IgD-negative memory B cell (primary cell): ENCODE results near the gene ADAM10. TPM values are rescaled to one million over a fixed set of nuclear protein-coding genes. Genes with fewer than 3 reads are reported as not detected.

Source experiments
- H3K27ac Mint-ChIP-seq, 3 donors: one replicate each; pipeline ENCODE4 v1.8.0; 2020 to 2022; ENCODE audit warnings: mild to moderate bottlenecking in 3 of 3, mixed read lengths in 3 of 3, moderate library complexity in 1 of 3
- H3K27me3 Mint-ChIP-seq: one replicate; pipeline ENCODE4 v1.8.0; 2021; ENCODE audit warnings: mixed read lengths
- H3K36me3 Mint-ChIP-seq: one replicate; pipeline ENCODE4 v1.8.0; 2020; ENCODE audit warnings: mild to moderate bottlenecking, mixed read lengths
- H3K4me1 Mint-ChIP-seq, 3 donors: one replicate each; pipeline ENCODE4 v1.8.0; 2020 to 2022; ENCODE audit warnings: mixed read lengths in 3 of 3, mild to moderate bottlenecking in 1 of 3
- H3K4me3 Mint-ChIP-seq, 4 donors: one replicate each; pipeline ENCODE4 v1.8.0; 2020 to 2022; ENCODE audit warnings: mild to moderate bottlenecking in 4 of 4, mixed read lengths in 4 of 4, moderate library complexity in 3 of 4
- H3K9me3 Mint-ChIP-seq, 3 donors: one replicate each; pipeline ENCODE4 v1.8.0; 2020 to 2021; ENCODE audit warnings: mixed read lengths in 3 of 3, mild to moderate bottlenecking in 1 of 3
- polyA plus RNA-seq: library from polyadenylated mRNA; unstranded; fragments of 300-500 nt; fragmentation: Illumina TruSeq; gene quantifications from one replicate; pipeline ENCODE4 v1.2.3, GENCODE V29; 2021

Gene ADAM10
- polyA plus RNA-seq, 1 donor from 2014 or later: 91.9 TPM

DNA sequence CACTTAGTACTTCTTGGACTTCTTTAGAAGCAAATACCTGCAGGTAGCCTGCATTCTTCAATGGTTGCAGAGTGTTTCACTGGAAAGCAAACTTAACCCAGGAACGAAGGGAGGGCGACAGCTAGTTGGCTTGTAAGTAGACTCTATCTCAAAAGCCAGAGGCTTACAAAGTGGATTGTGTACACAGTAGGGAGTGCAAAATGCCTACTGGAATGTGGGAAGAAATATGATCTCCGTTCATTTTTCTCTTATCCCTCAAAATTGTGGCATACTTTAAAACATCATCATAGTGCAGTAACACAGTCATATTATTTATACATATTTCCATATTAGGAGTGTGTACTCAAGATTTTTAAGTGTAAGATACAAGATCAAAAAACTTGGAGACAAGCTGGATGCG is 162.0 kb downstream of the ADAM10 start:
- Mint-ChIP-seq H3K9me3 (peaks cover 0 to 5% (median 3%) of the 10 kb centered on the region in 3 donors), H3K4me1 (peaks cover 1 to 10% (median 4%) of the 10 kb centered on the region in 3 donors), H3K36me3 (peaks cover 2% of the 10 kb centered on the region), H3K4me3 (no peak overlapping the region), H3K27me3 (peaks cover 9% of the 10 kb centered on the region), H3K27ac (peak overlapping the region in 1 of 3 donors; percentile 11)

DNA sequence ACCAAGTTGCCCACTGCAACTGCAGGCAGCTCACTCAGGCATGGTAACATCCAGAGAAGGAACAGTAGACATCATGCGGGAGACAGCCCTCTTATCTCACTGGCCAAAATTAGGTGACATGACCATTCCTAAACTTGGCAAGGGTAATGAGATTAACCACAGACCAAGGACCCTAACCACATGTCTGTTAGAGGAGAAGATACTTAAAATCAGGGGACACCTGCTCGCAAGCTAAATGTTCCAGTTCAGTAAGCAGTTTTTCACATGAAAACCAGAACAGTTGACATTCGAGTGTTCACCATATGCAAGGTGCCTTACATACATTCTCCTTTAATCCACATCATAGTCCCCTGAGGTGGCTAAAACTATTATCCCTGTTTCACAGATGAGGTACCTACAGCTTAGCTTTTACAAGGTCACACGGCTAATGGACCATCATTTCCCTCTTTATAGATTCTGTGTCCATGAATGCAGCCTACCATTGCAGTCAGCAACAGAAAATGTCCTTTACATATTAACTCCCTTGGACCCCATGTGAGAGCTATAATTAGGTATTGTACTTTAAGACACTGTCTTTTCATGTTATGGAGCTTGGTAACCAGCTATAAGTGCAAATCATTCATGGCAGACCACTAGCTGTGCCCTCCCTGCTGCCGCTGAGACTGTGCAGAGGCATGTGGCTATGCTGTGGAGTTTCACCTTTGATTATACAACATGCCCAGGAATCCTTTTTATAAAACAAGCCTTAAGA is 163.6 kb downstream of the ADAM10 start:
- peak overlapping the region in 1 of 4 donors; percentile 66 for H3K4me3 Mint-ChIP-seq
- peaks cover under 1 to 10% (median 1%) of the 10 kb centered on the region in 3 donors for H3K4me1 Mint-ChIP-seq
- no peak overlapping the region for H3K27ac Mint-ChIP-seq
- H3K9me3 Mint-ChIP-seq: peaks cover 0 to 5% (median 3%) of the 10 kb centered on the region in 3 donors
- peaks cover under 1% of the 10 kb centered on the region for H3K36me3 Mint-ChIP-seq
- peaks cover 9% of the 10 kb centered on the region for H3K27me3 Mint-ChIP-seq

DNA sequence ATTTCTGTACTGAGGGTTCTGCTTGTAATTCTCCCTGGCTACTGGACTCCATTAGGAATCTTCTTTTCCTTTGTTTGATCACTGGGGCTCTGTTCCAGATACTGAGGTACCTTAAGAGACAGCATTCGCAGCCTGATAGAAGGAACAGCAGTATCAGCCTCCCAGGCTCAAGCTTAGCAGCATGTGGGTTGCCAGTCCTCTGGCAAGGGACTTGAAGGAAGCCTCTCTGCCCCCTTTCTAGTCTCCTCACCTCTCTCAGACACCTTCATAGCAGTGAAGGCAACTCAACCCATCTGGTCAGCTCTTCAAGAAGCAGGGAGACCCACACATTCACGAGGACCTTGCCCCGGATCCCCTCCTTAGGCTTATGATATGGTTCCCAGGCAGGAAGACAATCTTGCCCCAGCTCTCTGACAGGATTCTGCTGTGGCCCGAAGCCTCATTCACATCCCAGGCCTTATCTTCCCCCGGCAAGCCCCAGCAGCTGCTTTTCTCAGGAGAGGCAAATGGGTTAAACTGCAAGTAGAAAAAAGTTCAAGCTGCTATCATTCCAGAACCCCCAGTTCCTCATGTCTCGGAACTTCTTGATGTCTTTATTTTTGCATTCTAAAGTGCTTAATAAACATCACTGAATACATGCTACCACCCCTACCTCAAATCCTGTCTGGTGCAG is 164.6 kb downstream of the ADAM10 start:
- no peak overlapping the region for H3K4me3 Mint-ChIP-seq

DNA sequence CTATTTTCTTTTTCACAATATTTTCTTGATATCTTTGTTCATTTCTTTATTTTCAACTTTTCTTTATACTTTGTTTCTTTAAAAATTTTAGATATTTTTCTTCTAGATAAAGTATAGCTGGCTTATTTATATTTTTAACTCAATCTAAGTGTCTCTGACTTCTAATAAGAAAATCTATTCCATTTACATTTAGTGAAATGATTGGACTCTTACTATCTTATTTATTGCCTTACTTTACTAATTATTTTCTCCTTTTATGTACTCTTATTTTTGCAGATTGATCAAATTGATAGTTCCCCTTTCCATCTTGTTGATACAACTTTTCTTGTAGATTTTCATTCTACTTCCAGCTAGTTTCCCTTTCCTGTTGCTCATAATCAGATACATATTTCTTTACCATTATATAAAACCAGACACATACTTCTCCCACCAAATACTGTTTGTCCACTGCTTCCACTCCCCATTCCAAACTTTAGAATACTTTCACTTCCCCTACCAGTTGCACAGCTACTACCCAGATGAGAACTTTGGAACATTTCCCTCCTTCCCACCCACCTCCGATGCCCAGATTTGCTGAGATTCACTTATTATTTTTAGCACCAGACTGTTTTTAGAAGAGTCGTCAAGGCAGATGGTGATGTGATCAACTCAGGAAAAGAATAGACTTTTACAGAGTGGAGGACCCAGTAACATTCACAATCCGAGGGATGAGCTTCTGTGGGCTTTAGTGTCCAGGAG is 166.2 kb downstream of the ADAM10 start:
- Mint-ChIP-seq H3K27ac (no peak overlapping the region), H3K36me3 (no peaks in the 10 kb centered on the region), H3K27me3 (peaks cover 9% of the 10 kb centered on the region), H3K4me3 (no peak overlapping the region), H3K4me1 (peaks cover 0 to 9% (median 1%) of the 10 kb centered on the region in 3 donors), H3K9me3 (peaks cover 0 to 5% (median 3%) of the 10 kb centered on the region in 3 donors)

More for the DNA sequence above, 164.6 kb downstream of the ADAM10 start:
- Mint-ChIP-seq H3K36me3 (no peaks in the 10 kb centered on the region), H3K4me1 (peaks cover 0 to 9% (median 1%) of the 10 kb centered on the region in 3 donors), H3K27ac (no peak overlapping the region), H3K27me3 (peaks cover 9% of the 10 kb centered on the region), H3K9me3 (peaks cover 0 to 5% (median 3%) of the 10 kb centered on the region in 3 donors)

DNA sequence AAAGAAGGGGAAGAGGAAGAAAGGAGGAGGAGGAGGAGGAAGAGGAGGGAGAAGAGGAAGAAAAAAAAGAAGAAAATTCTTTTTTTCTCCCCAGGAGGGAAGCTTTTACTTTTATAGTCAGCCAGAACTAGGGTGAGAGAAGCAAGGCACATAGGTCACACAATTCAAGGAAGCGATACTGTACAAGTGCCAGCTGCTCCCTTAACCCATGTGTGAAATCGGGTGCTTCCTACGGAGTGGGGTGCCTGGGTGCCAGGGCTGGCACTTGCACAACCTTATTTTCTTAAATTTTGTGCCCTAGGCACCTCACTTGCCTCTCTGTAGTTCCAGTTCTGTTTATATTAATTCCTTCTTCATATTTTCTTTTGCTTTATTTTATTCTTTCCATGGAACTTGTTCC is 167.3 kb downstream of the ADAM10 start:
- Mint-ChIP-seq H3K27me3 (peaks cover 9% of the 10 kb centered on the region), H3K36me3 (no peaks in the 10 kb centered on the region), H3K4me3 (no peak overlapping the region), H3K4me1 (peaks cover 0 to 9% (median 1%) of the 10 kb centered on the region in 3 donors), H3K9me3 (peaks cover 0 to 5% (median 3%) of the 10 kb centered on the region in 3 donors), H3K27ac (no peak overlapping the region)

DNA sequence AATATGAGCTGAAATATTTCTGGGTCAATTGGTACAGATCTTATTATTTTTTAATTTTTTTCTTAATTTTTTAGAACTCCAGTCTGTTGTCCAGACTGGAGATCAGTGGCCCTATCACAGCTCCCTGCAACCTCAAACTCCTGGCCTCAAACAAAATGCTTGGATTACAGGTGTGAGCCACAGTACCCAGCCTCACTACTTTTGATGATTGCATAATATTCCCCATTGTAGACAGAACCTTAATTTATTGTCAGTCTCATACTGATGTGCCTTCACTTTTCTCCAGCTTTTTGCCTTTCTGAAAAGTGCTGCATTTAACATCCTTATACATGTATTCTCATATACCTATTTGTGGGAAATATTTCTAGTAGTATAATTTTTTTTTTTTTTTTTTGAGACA is 172.8 kb downstream of the ADAM10 start:
- H3K36me3 Mint-ChIP-seq: peaks cover 4% of the 10 kb centered on the region
- no peak overlapping the region for H3K27ac Mint-ChIP-seq
- H3K4me3 Mint-ChIP-seq: no peak overlapping the region
- H3K4me1 Mint-ChIP-seq: peaks cover 0 to 3% (median 0%) of the 10 kb centered on the region in 3 donors
- no peaks in the 10 kb centered on the region for H3K27me3 Mint-ChIP-seq
- H3K9me3 Mint-ChIP-seq: no peaks in the 10 kb centered on the region

DNA sequence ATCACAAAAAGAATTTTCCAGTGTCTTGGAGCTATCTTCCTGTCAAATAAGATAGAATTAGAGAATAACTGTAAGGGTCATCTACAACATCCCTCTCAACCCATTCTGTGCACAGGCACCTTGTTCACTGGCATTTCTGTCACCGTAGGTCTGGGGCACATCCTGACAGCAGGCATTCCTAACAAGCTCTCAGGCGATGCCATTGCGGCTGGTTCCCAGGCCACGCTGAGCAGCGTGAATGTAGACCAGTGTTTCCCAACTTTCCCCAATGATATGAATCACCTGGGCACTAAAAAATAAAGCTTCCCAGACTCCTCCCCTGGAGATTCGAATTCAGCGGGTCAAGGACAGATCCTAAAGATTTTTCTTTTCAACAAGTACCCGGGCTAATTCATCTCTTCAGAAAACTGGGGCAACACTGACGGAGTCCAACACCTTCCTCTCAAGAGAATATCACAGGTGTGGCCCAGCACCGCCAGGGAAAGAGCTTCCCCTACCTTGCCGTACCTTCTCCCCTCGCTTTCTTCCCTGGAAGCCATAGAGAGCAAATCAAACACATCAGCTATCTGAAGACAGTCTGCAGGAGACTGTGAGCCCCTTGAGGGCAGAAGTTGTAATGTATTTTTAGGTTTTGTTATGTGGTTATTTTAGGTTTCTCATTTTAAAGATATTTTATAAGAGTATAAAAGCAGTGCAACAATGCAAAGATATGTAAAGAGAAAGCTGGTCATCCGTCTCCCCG is 174.3 kb downstream of the ADAM10 start:
- Mint-ChIP-seq H3K27ac (peak overlapping the region in 1 of 3 donors; percentile 48), H3K4me3 (peak overlapping the region in 1 of 4 donors; percentile 36)

DNA sequence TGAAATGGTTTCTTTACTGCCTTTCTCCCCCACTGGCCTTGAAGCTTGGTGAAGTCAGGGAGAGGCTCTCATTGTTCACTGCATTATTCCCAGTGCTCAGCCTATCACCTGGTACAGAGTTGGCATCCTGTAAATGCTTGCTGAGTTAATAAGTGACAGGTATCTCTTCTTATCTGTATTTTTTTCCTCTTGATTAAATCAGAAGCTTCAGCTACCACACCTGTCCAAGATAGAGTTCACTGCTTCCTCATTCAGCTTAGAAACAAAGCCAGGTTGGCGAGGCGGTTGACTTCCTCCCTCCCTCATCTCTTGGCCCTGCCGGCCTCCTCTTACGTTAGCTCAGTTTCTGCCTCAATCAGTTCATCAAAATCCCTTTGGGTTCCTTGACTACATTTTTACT is 174.9 kb downstream of the ADAM10 start:
- Mint-ChIP-seq H3K27me3 (no peaks in the 10 kb centered on the region), H3K4me3 (no peak overlapping the region), H3K4me1 (peaks cover 0 to 3% (median 0%) of the 10 kb centered on the region in 3 donors), H3K9me3 (peaks cover 0 to 6% (median 2%) of the 10 kb centered on the region in 3 donors), H3K36me3 (peaks cover 4% of the 10 kb centered on the region), H3K27ac (peak overlapping the region in 1 of 3 donors; percentile 48)

More for the DNA sequence above, 174.3 kb downstream of the ADAM10 start:
- Mint-ChIP-seq H3K27me3 (no peaks in the 10 kb centered on the region), H3K36me3 (peaks cover 4% of the 10 kb centered on the region), H3K9me3 (peaks cover 0 to 2% (median 0%) of the 10 kb centered on the region in 3 donors), H3K4me1 (peaks cover 0 to 3% (median 0%) of the 10 kb centered on the region in 3 donors)

DNA sequence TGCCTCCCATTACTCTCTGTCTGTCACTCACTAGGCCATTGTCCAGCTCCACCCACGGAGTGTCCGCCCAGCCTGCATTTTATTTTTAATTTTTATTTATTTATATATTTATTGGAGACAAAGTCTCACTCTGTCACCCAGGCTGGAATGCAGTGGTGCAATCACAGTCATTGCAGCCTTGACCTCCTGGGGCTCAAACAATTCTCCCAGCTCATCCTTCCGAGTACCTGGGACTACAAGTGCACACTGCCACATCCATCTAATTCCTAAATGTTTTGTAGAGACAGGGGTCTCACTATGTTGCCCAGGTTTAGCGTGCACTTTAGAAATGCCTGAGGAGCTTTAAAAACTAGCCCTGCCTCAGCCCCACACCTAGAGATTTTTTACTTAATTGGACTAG is 176.2 kb downstream of the ADAM10 start:
- Mint-ChIP-seq H3K36me3 (peaks cover 4% of the 10 kb centered on the region), H3K4me1 (peaks cover 0 to 3% (median 0%) of the 10 kb centered on the region in 3 donors), H3K4me3 (no peak overlapping the region), H3K27me3 (no peaks in the 10 kb centered on the region), H3K9me3 (peaks cover 2 to 7% (median 3%) of the 10 kb centered on the region in 3 donors), H3K27ac (no peak overlapping the region)

DNA sequence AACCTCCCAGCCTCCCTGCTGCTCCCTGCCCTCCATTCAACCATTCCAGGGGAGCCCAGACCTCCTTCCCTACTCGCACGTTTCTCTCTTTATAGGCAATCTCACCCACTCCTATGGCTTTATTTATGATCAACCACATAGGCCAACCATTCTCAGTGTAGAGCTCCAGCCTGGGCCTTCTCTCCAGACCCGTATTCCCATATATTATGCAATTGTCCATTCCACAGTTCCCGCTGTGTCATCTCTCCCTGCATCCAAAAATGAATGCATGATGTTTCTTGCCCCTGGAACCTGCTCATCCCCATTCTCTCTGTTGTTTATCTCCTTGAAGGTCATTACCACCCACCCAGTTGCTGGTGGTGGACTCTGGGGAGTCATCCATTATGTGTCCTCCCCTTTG is 177.0 kb downstream of the ADAM10 start:
- Mint-ChIP-seq H3K36me3 (peaks cover 4% of the 10 kb centered on the region), H3K9me3 (peaks cover 2 to 7% (median 3%) of the 10 kb centered on the region in 3 donors), H3K27me3 (no peaks in the 10 kb centered on the region), H3K4me3 (no peak overlapping the region), H3K4me1 (peaks cover 0 to 3% (median 0%) of the 10 kb centered on the region in 3 donors), H3K27ac (no peak overlapping the region)

DNA sequence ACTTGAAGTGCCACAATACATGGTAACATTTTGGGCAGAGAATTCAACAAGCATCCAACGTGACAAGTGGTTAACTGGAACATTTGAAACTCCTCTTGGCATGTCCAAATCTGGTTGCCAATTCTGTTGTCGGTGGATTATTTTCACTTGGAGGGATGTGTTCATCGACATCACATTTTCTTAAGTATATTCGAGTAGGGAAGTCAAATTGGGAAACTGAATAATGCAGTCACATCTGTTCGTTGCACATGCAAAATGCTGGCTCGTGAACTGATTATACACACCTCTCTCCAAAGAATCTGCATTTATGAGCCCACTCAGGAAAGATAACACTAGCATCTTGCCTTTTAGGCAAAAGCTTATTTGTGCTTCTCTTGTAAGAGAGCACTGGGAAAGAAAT is 178.0 kb downstream of the ADAM10 start:
- peaks cover 4% of the 10 kb centered on the region for H3K36me3 Mint-ChIP-seq
- H3K27me3 Mint-ChIP-seq: no peaks in the 10 kb centered on the region
- peaks cover 2 to 7% (median 3%) of the 10 kb centered on the region in 3 donors for H3K9me3 Mint-ChIP-seq
- peaks cover 0 to 3% (median 0%) of the 10 kb centered on the region in 3 donors for H3K4me1 Mint-ChIP-seq
- no peak overlapping the region for H3K4me3 Mint-ChIP-seq
- H3K27ac Mint-ChIP-seq: no peak overlapping the region

DNA sequence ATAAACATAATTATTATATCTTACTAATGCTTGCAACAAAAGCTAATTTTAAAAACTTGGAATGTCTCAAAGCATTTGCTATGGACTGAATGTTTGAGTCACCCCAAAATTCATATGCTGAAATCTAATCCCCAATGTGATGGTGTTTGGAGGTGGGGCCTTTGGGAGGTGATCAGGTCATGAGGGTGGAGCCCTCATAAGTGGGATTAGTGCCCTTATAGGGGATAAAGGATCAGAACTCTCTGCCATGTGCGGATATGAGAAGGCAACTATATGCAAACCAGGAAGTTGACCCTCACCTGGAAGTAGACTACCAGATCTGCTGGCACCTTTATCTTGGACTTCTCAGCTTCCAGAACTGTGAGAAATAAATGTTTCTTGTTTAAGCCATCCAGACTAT is 180.1 kb downstream of the ADAM10 start:
- Mint-ChIP-seq H3K9me3 (peaks cover 2 to 7% (median 4%) of the 10 kb centered on the region in 3 donors), H3K36me3 (no peaks in the 10 kb centered on the region), H3K27me3 (peaks cover 3% of the 10 kb centered on the region), H3K4me1 (no peaks in the 10 kb centered on the region), H3K27ac (no peak overlapping the region), H3K4me3 (peak overlapping the region in 1 of 4 donors; percentile 45)

DNA sequence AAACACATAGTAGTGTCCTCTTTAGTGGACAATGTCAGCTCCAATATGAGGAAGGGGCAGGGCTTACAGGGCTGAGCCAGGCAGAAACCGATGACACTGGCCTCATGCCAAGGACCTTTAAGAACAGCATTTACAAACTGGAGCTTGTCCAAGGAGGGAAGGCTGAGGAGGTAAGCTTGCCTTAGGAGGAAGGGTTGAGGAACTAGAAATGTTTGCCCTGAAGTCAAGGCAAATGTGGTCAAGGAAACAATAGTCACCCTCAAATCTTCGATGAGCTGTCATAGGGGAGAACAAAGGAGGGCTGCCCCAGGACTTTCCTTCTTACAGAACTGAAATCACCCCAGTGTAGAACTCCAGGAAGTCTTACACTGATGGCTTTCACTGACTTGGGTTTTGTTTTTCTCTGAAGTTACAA is 181.3 kb downstream of the ADAM10 start:
- Mint-ChIP-seq H3K4me3 (no peak overlapping the region), H3K27ac (no peak overlapping the region), H3K27me3 (peaks cover 7% of the 10 kb centered on the region), H3K4me1 (no peaks in the 10 kb centered on the region), H3K36me3 (no peaks in the 10 kb centered on the region), H3K9me3 (peaks cover 2 to 7% (median 4%) of the 10 kb centered on the region in 3 donors)

DNA sequence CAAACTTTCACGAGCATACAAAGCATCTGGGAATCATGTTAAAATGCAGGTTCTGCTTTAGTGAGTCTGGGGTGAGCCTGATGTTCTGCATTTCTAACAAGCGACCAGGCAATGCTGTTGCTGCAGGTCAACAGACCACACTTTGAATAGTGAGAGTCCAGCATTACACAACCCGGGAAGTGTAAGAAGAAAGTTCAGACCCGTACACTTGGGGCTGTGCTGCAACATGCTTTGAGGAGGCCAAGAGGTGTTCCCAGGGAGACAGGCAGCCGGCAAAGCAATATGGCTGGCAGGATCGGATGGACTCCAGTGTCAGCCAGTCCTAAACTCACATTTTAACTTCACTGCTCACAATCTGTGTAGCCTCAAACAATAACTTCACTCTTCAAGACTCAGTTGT is 183.5 kb downstream of the ADAM10 start:
- H3K4me3 Mint-ChIP-seq: no peak overlapping the region
- no peaks in the 10 kb centered on the region for H3K4me1 Mint-ChIP-seq
- no peaks in the 10 kb centered on the region for H3K36me3 Mint-ChIP-seq
- H3K27me3 Mint-ChIP-seq: peaks cover 7% of the 10 kb centered on the region
- H3K27ac Mint-ChIP-seq: no peak overlapping the region
- peaks cover 2 to 7% (median 4%) of the 10 kb centered on the region in 3 donors for H3K9me3 Mint-ChIP-seq
